Lower leg skin (tissue), 4 donors: ENCODE measurements around the gene USP49. TPM values are rescaled to one million over a fixed set of nuclear protein-coding genes. Genes with fewer than 3 reads are reported as not detected.

Experiments used
- DNase-seq, 2 donors: peaks; one replicate each; pipeline ENCODE4 v3.0.0-alpha.2; 2019; ENCODE audit warnings: low spot score in 2 of 2
- H3K4me3 ChIP-seq: fragments of 200-600 bp; sonication (generic); 2 replicates; pipeline ENCODE4 v1.5.1; 2017; ENCODE audit warnings: mild to moderate bottlenecking, low read depth; ENCODE audit not compliant: poor library complexity, severe bottlenecking
- POLR2A ChIP-seq, 2 donors: fragments of 450-650 bp; IDR thresholded peaks; one replicate each; pipeline ENCODE4 v1.6.1; 2016 to 2017; ENCODE audit warnings: antibody characterized with exemption in 2 of 2, mild to moderate bottlenecking in 1 of 2, moderate library complexity in 1 of 2
- WGBS, 2 donors: methylation state at CpG; one replicate each; pipeline ENCODE4 v1.1.5; 2018; 5-methylcytosine and 5-hydroxymethylcytosine counted together
- intact Hi-C: fragments of 100-400 bp; cut with DNase I; formaldehyde crosslinking; loops from one replicate; pipeline ENCODE4 v1.15.0; 2023; ENCODE audit warnings: low total_unique reads
- total RNA-seq, 4 donors: library from RNA; depleted of rRNA; stranded (reverse); fragments of >200 nt; gene quantifications; one replicate each; pipeline ENCODE4 v1.1.0, GENCODE V29; 2016
- TF ChIP-seq, protein P1 (sequence below), 3 donors: fragments of 450-650 bp; IDR thresholded peaks; one replicate each; pipeline ENCODE4 v1.5.1; 2016; ENCODE audit warnings: antibody characterized with exemption in 3 of 3, mild to moderate bottlenecking in 3 of 3, moderate library complexity in 2 of 3

Gene USP49
- total RNA-seq, 4 donors from 2014 or later: 2.3 to 7.3 (median 3.7) TPM

DNA sequence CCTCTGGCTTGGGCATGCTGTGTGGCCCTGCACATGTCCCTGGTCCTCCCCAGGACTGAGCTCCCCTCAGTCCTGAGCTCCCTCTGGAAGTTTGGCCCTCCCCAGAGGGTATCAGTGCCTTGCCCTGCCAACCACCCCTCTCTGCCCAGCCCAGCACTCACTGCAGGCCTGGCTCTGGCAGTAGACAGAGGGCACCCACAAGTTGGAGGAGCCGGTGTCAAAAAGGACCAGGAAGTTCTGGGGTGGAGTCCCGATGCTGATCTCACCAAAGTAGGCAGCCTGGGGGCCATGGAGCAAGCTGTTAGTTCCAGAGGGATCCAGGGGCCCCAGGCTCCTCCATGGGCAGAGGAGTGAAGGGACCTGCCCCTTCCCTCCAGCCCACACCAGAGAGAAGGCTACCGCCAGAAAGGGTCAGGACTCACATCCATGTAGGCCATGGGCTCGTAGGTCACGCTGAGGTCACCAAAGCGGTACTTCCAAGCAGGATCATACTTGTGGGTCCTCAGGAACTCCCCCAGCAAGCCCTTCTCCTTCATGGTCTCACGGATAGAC lies 150.9 kb downstream of the USP49 start:
- no peak overlapping the region for H3K4me3 ChIP-seq
- 84 to 89% methylated on average over 7 of the region's 7 CpGs for WGBS, 2 donors
- TF ChIP-seq, protein P1, sequence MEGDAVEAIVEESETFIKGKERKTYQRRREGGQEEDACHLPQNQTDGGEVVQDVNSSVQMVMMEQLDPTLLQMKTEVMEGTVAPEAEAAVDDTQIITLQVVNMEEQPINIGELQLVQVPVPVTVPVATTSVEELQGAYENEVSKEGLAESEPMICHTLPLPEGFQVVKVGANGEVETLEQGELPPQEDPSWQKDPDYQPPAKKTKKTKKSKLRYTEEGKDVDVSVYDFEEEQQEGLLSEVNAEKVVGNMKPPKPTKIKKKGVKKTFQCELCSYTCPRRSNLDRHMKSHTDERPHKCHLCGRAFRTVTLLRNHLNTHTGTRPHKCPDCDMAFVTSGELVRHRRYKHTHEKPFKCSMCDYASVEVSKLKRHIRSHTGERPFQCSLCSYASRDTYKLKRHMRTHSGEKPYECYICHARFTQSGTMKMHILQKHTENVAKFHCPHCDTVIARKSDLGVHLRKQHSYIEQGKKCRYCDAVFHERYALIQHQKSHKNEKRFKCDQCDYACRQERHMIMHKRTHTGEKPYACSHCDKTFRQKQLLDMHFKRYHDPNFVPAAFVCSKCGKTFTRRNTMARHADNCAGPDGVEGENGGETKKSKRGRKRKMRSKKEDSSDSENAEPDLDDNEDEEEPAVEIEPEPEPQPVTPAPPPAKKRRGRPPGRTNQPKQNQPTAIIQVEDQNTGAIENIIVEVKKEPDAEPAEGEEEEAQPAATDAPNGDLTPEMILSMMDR (IDR thresholded peaks at IDR 0.05): no peak
- TF ChIP-seq POLR2A (IDR thresholded peaks at IDR 0.05): no peak
- no peak for DNase-seq
- intact Hi-C loops: no loop called here

DNA sequence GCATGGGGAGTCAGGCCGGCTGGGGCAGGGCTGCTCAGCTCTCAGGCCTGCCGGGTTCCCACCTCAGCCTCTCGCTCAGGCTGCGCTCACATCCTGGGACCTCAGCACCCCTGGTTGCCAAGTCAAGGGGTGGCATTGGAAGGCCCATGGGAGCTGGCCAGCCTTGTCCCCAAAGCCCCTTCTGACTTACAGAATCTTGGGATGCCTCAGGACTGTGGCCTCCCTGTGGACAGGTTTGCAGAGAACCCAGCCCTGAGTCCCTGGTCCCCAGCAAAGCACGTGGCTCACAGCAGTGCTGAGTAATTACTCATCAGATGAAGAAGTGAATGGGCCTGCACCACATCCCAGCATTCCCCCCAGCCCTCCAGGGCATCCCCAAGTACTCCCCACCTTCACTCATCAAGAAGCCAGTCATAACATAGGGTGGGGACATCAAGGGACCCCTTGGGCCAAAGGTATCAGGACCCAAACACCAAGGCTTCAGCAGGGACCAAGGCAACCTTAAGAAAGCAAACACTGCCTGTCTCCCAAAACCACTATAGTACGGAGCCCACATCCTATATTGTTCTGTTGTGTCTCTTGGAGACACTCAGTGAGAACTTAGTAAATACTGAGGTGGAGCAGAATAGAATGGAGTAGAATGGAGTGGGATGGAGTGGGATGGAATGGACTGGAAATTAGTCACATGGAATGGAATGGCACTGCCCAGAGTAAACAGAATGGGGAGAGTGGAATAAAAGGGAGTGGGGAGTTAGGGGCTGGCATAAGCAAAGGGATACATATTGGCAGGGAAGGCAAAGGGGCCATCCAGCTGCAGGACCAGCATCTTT lies 151.6 kb downstream of the USP49 start:
- TF ChIP-seq, protein P1 (IDR thresholded peaks at IDR 0.05): no peak
- intact Hi-C loops: no loop called here
- 88 to 96% methylated on average over 5 to 6 of the region's 6 CpGs for WGBS, 2 donors
- DNase-seq: no peak
- no peak overlapping the region for H3K4me3 ChIP-seq

DNA sequence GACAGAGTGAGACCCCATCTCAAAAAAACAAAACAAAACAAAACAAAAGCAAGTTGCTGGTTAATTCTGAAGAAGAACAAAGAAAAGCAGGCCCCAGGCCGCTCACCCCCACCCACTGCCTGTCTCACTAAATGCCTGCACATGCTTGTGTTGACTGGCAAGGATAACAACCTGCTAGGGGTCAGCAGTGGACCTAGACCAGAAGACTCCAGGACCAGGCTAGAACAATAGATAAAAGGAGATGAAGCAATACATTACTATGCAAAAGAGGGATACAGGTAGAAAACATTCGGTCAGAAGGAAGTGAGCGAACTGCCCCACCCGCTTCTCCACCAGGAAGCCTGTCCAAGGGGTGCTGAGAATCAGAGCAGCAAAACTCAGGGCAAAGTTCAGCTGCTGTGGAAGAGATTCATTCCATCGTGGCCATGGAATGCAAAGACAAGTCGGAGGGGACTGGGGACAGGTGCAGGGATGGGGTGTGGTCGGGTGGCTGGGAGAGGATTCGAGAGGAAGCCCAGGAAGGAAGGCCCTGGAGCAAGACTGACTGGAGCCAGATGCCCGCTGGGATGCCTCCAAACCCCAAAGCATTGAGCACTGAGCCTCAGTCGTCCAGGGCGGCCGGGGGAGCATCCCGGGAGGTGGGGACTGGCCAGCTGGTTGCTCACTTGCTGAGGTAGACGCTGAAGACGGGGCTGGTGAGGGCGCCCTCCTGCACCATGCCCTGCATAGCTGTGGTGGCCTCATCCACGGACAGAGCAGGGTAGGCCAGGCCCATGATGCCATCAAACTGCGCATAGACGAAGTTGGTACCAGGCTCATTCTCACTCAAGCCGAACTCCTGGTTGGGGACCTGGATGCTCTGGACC lies 153.3 kb downstream of the USP49 start:
- intact Hi-C loops: no loop called here
- 84 to 87% methylated on average over 18 to 20 of the region's 20 CpGs for WGBS, 2 donors
- no peak for TF ChIP-seq POLR2A (IDR thresholded peaks at IDR 0.05)
- TF ChIP-seq, protein P1 (IDR thresholded peaks at IDR 0.05): no peak
- DNase-seq: no peak
- no peak overlapping the region for H3K4me3 ChIP-seq

DNA sequence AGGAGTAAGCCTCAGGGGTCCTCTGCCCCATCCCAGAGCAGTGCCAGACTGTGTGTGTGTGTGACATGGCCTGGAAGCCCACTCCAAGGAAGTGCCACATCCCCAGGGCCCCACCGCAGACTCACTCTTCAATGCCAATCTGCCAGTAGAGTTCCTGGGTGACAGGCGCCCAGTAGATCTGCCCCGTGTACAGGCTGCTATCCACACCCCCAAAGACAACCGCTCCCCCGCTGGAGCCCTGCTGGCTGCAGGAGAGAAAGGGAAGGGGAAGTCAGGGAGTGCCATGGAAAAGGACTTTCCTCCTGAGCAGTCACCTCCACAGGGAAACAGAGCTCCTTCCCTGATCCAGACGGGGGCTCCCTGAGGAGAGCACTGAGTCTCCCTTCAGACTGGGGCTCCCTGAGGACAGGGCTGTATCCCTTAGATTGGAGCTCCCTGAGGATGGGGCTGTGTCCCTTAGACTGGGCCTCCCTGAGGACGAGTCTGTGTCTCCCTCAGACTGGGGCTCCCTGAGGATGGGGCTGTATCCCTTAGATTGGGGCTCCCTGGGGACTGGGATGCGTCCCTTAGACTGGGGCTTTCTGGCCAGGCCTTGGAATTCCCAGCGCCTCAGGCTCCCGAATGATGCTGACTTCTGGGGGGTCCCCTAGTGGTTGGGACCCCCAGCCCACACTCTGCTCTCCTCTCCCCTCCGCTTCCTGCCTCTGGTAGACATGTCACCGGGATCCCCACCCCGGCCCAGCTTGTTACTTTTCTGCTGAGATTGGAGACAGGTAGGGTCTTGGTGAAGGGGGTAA lies 154.6 kb downstream of the USP49 start:
- DNase-seq: no peak
- no peak overlapping the region for H3K4me3 ChIP-seq
- WGBS, 2 donors: 83 to 85% methylated on average over 12 to 13 of the region's 13 CpGs
- intact Hi-C loops: no loop called here
- TF ChIP-seq, protein P1 (IDR thresholded peaks at IDR 0.05): no peak
- no peak for TF ChIP-seq POLR2A (IDR thresholded peaks at IDR 0.05)

Other genes with a start within 250 kb of the USP49 start
- 10 to 100 TPM; 20.2 to 38.3 (median 26.0) TPM for gene TFEB, start 159.8 kb downstream of the USP49 start, total RNA-seq
- gene PGC, start 148.0 kb downstream of the USP49 start, total RNA-seq: under 1 TPM in 1 of 4 donors, not detected in 3; 0.42 TPM
- 1 to 10 TPM in 3 of 4 donors, under 1 TPM in 1; 0.79 to 4.2 (median 2.4) TPM for gene FRS3, start 115.5 kb downstream of the USP49 start, total RNA-seq
- gene PRICKLE4, start 114.6 kb downstream of the USP49 start, total RNA-seq: 1 to 10 TPM; 3.2 to 5.0 (median 3.9) TPM
- 100 to 1,000 TPM in 2 of 4 donors, 10 to 100 TPM in 2; 90.7 to 136 (median 100) TPM for gene TOMM6, start 107.7 kb downstream of the USP49 start, total RNA-seq
- gene MED20, start 25.8 kb upstream of the USP49 start, total RNA-seq: 10 to 100 TPM in 2 of 4 donors, 1 to 10 TPM in 2; 5.7 to 11.5 (median 9.8) TPM
- 10 to 100 TPM in 1 of 4 donors, 1 to 10 TPM in 3; 4.1 to 12.2 (median 7.7) TPM for gene BYSL, start 26.1 kb upstream of the USP49 start, total RNA-seq
- 100 to 1,000 TPM; 130 to 169 (median 157) TPM for gene CCND3, start 46.4 kb upstream of the USP49 start, total RNA-seq
- 10 to 100 TPM; 15.8 to 24.0 (median 18.9) TPM for gene TAF8, start 155.1 kb upstream of the USP49 start, total RNA-seq
- 100 to 1,000 TPM; 106 to 200 (median 137) TPM for gene C6orf132, start 247.2 kb upstream of the USP49 start, total RNA-seq